HG03135 (cell line): ENCODE data around the gene BIN1.

Experiments
- ATAC-seq: cut with Tn5 transposase; IDR thresholded peaks from one replicate; pipeline ENCODE4 v1.9.1; 2021; ENCODE audit warnings: mild to moderate bottlenecking, moderate library complexity; ENCODE audit not compliant: unreplicated experiment

Gene BIN1

DNA sequence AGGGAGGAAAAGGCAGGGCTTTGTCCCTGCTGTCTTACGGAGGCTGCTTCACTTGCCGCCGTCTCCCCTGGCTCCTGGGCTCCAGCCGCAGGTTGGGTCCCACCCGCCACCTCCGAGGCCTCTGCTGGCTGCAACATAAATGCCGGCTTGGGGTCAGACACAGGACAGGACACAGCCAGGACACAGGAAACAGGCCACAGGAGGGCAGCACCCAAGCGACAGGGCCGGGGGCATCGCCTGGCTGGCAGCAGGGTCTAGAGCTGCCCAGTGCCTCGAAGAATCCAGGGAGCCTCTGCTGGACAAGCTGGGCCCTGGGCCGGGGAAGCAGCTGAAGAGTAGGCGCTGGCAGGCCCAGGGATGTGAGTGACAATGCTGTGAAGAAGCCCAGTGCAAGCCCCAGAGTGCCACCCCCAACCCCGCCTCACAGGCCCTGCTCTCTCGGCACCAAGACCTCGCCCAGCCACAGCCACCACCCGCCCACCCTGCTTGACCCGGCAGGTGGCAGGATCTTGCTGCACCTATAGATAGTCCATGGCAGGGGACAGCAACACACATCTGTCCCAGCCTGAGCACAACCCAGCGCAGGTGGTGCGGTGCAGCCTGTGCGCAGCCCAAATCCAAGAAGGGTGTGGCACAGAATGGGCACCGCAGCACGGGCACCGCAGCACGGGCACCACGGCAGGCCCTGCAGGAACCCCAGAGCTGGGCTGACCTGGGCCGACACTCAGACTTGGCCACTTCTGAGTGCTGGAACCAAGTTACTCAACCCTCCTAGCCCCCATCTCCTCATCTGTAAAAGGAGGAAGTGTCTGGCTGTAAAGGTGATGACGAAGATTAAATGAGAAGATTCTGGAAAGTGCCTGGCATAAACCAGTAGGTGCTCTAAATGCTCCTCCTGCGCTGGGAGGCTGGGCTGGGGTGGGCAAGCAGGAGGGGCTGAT, 55.6 kb downstream of the BIN1 start:
- ATAC-seq: no peak

DNA sequence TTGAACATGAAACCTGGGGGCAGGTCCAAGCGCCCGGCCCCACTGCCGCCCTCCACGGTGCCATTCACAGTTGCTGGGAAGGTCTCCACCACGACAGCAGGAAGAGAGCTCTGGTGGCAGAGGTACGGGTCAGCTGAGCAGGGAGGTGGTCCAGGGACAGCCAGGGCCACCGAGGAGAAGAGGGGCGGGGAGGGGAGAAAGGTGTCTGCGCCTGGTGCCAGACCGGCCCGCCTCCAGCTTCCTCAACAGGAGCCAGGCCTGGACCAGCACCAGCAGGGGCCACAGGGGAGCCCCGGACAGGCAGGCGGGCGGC, 56.2 kb downstream of the BIN1 start:
- ATAC-seq: no peak

DNA sequence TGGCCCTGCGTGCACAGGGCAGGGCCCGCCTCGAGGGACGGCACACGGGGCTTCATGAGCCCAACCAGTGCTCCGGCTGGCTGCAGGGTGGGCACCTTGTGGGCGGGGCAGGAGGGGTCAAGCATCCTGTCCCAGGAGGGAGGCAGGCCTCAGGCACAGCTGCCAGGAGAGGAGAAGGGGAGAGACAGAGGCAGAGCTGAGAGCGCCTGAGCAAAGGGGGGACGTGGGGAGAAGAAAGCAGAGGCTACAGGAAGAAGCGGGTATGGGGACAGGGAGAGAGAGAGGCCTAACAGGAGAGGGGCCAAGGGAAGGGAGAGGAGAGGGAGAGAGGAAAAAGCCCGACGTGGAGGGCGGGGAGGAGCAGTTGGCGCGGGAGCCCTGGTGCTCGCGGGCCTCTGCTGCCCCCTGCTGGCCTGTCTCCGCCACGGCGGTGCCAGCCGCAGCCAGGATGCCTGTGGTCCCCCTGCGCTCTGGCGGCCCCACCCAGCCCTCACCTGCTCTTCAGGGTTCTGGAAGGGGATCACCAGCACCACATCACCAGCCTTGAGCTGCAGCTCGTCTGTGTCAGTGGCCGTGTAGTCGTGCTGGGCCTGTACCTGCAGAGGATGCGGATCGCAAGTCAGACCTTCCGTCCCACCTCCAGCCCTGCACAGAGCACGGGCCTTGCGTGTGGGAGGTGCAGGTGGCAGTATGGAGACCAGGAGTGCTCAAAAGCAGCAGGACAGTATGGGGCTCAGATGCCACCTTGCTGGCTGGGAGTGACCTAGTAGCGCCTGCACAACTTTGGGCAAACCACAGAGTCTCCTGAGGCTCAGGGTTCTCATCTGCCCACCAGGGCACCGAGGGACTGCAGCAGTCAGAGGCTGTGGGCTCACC, 56.8 kb downstream of the BIN1 start:
- no peak for ATAC-seq

DNA sequence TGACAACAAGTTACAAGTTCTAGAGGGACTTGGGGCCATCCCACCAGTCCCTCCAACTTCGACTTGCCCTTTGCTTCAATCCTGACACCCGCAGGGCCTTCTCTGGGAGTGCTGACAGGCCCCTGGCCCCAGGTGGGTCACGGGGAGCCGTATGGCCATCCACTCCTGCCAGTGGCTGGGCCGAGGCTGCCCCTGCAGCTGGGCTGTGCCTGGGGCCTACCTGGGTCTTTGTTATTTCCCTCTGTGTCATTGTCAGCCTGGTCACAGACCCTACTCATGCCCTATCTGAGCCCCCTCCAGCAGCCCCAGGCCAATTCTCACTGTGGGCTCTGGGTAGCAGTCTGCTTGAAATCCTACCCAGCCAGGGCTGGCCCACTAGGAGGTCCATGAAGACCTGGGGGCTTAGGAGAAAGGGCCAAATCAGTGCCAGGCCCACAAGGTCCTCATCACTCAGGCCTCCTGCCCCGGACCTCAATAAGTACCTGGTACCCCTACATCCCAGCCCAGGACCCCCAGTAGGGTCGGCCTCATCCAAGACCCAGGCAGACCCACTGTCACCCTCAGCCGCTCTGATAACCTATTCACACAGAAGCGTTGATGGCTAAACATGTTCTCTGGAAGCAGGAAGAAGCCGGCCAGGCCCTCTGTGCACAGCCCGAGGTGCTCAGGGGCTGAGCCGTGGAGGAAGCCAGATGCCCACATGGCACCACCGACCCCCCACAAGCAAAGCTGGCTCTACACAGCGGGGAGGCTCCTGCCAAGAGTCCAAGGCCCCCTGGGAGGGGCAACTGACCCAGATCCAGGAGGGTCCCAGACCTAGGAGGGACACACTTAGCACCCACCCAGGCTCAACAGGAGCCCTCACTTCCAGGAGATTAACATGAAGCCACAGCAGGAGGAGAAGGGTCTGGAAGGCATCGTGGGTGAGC, 57.7 kb downstream of the BIN1 start:
- ATAC-seq: no peak

DNA sequence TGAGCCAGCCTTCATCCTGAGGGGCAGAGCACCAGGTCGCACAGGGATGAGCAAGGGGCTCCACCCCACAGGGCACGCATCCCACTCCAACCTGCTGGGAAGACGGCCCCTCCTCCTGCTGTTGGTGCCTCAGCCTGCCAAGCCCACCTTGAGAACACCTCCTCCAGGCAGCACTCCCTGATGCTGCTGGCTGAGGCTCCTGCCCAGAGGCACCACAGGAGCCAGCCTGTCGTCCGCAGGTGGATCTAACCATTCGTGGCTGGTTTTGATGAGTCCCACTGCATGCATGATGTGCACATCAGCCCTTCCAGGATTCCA, 58.4 kb downstream of the BIN1 start:
- no peak for ATAC-seq

DNA sequence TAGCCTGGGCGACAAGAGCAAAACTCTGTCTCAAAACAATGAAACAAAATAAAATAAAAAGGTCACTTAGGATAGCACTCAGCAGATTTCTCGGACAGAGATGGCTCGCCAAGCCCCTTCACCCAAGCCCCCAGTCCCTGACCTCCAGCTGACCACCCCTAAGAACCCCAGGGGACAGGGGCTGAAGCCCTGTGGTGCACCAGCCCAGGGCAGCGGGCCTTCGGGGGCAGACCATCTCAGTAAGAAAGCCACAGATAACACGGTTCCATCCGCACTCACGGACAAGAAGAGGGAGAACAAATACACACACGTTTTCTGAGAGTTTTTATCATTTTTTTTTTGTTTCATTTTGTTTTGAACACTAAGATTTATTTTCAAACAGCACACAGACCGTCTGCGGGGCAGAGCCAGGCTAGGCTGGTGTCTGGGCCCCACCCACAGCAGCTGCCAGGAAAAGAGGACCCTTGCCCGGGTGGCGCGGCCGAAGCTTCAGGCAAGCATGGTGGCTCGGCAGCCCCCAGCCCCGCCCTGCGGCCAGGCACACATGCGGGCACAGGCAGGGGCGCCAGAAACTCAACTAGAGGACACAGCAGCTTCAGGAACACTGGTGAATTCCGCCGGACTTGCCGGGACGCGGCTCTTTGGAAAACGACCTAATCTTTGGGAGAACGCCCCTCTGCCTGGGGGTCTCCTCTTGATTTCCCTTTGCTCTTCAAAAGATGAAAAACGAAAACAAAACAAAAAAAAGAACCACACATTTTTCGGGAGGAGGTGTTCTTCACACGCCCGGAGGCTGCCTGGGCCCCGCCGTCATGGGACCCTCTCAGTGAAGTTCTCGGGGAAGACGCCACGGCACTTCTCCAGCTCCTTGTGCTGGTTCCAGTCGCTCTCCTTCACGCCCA, 59.0 kb downstream of the BIN1 start:
- ATAC-seq: no peak

DNA sequence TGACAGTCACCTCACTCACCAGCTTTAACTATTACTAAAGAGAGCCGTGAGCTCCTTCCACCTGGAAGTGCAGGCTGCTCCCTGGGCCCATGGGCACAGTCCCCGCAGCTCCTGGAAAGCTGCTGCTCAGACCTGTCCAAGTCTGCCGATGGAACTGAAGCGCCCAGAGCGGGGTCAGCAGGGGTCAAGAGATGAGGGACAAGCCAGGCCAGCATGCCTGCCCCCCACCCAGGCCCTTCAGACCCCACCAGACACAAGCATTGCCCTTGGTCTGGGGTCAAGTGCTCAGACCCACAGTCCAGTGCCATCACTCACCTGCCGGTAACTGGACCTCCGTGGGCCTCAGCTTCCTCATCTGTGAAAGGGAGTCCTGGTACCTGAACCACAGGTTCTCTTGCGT, 59.9 kb downstream of the BIN1 start:
- ATAC-seq: no peak

DNA sequence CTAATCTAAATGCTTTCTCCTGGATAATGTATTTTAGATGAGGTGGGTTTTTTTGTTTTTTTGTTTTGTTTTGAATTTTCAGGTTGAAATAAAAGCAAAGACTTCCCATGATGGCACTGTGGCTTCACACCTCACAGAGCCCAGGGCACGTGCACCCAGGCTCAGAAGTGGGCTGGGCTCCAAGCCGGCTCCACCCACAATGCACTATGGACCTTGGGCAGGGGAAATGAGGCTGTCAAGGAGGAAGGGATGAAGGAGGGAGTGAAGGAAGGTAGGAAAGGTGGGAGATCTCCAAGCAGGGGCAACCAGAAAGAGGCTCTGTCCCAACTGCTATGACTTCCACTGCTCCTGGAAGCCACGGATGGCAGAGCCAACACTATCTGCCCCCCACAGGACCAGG, 60.4 kb downstream of the BIN1 start:
- no peak for ATAC-seq

DNA sequence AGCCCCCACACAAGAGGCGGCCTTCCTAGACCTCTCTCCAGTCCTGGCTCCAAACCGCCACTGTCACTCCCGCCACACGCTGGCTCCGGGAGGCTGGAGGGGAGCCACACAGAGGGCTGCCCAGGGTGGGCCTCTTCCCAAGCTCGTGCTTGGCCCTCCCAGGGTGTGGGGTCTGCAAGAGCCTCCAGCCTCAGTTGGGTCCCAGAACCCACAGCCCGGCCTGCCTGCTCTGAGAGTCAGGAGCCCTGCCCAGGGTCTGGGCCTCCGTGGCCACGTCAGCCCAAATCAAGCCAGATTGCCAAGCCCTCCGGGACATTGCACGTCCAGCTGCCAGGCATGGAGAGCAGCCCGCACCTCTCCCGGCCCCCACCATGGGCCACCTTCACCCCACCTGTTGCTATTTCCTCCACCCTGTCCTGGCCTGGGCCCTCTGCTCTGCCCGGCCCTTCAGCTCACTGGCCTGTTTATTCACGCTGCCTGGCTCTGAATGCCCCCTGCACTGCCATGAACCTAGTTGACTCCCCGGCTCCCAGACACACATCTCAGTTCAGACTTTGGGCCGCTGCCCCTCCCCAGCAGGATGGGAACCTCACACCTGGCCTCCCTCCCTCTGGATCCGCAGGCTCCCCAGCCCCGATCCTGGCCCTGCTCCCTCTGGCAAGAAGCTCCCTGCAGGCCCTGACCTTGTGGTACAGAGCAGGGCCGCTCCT, 61.0 kb downstream of the BIN1 start:
- ATAC-seq: no peak

DNA sequence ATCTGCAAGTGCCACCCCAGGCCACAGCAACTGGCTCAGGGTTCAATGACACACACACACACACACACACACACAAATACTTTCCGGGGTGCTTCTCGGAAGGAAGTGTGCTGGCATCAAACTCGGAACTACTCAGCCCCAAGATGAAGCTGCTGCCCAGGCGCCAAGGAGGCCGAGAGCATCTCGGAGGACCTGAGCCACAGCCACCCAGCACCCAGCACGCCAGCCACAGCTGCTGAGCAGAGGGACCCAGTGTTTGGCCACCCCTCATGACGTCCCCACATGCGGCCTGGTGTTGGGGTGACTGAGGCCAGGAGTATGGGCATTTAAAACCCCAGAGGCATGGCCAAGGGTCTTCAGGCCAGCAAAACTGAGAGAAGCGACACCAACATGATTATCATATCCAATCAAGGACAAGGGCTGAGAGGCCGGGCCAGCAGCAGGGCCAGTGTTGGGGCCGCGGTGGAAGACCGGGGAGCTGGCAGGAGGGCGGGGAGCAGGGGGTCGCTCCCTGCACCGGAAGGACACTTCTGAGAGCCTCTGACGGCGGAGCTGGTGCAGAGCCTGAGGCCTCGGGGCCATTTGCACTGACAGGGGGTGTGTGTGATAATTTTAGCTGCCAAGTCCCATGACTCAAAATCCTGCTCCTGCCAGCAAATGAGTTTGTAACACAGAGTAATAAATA, 61.8 kb downstream of the BIN1 start:
- ATAC-seq: no peak

DNA sequence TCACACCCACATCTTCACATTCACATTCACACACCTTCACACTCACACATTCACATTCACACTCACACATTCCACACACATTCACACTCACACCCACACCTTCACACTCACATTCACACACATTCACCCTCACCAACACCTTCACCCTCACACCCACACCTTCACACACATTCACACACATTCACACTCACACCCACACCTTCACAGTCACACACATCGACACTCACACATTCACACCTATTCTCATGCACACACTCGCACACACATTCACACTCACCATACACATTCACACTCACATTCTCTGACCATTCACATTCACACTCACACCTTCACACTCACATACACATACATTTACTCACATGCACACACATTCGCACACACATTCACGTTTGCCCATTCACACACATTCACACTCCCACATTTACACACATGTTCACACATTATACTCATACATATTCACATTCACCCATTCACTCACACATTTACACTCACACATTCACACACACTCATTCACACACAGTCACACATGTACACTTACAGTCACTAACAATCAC, 62.7 kb downstream of the BIN1 start:
- no peak for ATAC-seq

DNA sequence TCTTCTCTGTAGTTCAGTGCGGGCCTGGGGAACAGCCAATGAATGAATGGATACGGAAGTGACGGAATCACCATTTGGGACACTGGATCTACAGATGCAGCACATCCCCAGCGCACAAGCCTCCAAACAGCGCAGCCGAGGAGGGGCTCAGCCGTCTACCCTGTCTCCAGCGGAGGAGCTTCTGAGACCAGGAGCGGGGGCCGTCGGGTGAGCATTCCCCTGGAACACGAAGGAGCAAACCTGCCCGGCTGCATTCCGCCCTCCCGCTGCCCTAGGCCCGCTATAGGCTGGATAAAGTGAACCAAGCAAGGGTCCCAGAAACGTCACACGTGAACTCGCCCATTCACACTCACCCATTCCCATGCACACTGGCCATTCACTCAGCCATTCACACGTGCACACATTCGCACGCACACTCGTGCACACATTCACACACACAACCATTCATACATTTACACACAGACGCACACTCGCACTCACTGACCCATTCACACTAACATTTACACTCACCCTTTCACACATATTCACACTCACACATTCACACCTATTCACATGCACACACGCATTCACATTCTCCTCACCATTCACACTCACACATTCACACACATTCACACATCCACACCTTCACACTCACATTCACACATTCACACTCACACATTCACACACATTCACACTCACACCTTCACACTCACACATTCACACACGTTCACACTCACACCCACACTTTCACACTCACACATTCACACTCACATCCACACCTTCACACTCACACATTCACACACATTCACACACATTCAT, 63.4 kb downstream of the BIN1 start:
- ATAC-seq: no peak

DNA sequence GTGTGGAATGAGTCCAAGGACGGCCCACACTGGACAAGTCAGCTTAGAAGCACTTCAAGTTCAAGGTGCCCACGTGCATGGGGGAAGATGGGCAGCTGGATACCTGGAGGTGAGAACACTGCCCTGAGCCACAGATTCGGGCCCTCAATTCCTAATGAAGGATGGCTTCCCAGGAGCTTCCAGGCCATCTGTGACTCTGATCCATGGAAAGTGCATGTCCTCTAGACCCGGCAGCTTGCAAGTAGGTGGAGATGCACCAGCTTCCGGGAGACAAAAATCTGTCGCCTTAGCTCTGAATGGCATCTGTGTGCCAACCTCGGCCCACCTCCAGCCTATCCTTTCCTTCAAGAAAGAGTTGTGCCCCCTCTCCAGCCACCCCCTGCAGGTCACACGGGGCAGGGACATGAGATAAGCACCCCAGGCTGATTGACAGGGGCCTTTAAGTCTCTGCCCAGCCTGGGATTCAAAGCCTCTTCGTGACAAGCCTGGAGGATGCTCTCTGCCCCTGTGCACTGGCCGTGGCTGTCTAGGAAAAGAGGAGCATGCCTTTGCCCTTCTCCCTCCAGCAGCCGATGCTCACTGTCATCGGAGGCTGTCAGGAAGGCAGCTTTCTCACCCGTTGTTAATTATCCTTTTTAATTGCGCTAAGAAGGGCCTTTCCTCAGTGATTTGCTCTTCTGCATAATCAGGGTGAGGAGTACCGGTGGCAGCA, 65.5 kb downstream of the BIN1 start:
- no peak for ATAC-seq

DNA sequence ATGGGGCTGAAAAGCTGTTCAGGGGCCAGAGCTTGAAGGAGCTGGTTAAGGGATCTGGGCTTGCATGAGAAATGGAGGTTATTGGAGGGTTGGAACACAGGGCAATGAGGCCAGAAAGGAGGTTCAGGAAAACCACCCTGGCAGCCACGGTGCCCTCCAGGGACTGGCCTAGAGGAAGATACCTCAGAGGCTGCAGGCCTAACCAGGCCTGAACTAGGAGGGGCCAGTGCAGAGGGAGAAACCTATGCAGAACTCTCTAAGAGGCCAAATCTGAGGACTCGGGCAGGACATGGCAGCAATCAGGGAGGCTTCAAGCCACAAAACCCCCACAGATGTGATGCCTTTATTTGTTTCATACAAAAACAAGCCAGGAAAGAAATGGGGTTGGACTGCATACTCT, 66.8 kb downstream of the BIN1 start:
- ATAC-seq: no peak

DNA sequence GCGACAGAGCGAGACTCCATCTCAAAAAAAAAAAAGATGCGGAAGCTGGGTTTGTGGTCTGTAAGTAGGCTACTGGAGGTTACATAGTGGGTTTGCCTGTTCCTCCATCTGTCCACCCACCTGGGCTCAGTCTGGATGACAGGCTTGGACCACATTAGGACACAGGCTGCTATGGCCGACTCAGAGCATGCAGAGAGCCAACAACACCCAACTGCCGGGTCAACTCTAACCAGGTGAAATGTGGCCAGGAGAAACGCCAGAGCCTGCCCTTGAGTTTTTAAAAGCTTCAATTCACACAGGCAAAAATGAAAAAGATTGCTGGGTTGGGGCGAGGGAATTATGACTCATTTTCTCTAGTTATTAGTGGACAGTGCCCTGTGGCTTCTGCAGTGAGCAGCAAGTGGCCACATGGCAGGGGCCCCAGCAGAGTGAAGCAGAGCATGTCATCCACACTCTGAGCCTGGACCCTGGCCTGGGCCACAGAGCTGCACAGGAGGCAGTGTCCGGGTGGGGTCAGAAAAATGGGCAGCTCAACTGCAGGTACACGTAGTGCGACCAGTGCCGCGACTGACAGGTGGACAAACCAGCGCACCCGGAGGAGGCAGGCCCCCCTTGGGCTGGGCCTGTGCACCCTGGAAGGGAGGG, 67.4 kb downstream of the BIN1 start:
- peak; percentile 52 for ATAC-seq

DNA sequence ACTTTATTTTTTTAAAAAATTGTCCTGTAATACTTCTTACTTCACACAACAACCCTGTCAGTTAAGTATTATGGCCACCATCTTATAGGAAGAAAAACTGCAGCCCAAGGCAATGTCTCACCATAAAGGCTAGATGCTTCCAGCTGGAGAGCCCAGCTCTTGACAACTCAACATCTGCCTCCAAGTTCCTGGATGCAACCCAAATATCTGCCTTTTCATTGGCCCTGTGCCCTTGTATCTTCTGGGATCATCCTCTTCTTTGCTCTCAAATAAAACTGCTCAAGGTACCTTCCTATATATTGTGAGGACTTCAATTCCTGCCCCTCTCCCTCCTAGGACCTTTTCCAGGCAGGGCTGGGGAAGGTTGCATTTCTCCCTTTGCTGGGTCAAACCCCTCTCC, 69.5 kb downstream of the BIN1 start:
- ATAC-seq: no peak
